Measurements from ENCODE around the gene ZFP69B.

The ZFP69B gene

GRCh38 chr1:40414331-40414730 is 35.9 kb upstream of the ZFP69B start:
- Histone ChIP-seq H3K9me3 (ENCODE audit: control insufficient read depth in 5 of 5, low read length in 5 of 5) (no peaks in the 10 kb centered on the region), H3K9ac (ENCODE audit: low read length in 5 of 5) (no peak overlapping the region), H3K4me1 (ENCODE audit: control insufficient read depth in 5 of 5, insufficient read depth in 5 of 5, low read length in 5 of 5) (peaks cover 0 to 6% (median 0%) of the 10 kb centered on the region in 5 donors), H3K27me3 (ENCODE audit: control insufficient read depth in 5 of 5, insufficient read depth in 4 of 5, low read length in 5 of 5) (no peaks in the 10 kb centered on the region), H3K27ac (ENCODE audit: low read depth, low read length) (no peak overlapping the region), H3K4me3 (ENCODE audit: low read depth in 1 of 5, low read length in 5 of 5) (no peak overlapping the region), H3K36me3 (ENCODE audit: control insufficient read depth in 5 of 5, insufficient read depth in 5 of 5, low read length in 5 of 5) (peaks cover 52 to 82% (median 63%) of the 10 kb centered on the region in 5 donors)

DNA sequence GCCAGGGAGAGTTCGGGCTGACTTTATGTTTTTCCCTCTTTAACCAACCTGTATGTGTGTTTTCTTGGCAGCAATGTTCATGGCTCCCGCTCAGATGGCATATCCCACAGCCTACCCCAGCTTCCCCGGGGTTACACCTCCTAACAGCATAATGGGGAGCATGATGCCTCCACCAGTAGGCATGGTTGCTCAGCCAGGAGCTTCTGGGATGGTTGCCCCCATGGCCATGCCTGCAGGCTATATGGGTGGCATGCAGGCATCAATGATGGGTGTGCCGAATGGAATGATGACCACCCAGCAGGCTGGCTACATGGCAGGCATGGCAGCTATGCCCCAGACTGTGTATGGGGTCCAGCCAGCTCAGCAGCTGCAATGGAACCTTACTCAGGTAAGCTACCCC is 33.6 kb upstream of the ZFP69B start:
- no peaks in the 10 kb centered on the region for H3K9me3 ChIP-seq (ENCODE audit: control insufficient read depth in 5 of 5, low read length in 5 of 5)
- peaks cover 43 to 72% (median 53%) of the 10 kb centered on the region in 5 donors for H3K36me3 ChIP-seq (ENCODE audit: control insufficient read depth in 5 of 5, insufficient read depth in 5 of 5, low read length in 5 of 5)
- H3K4me3 ChIP-seq (ENCODE audit: low read depth in 1 of 5, low read length in 5 of 5) = no peak overlapping the region
- H3K27ac ChIP-seq (ENCODE audit: low read depth, low read length) = no peak overlapping the region
- peaks cover 2 to 3% (median 3%) of the 10 kb centered on the region in 5 donors for H3K4me1 ChIP-seq (ENCODE audit: control insufficient read depth in 5 of 5, insufficient read depth in 5 of 5, low read length in 5 of 5)
- H3K9ac ChIP-seq (ENCODE audit: low read length in 5 of 5) = no peak overlapping the region
- H3K27me3 ChIP-seq (ENCODE audit: control insufficient read depth in 5 of 5, insufficient read depth in 4 of 5, low read length in 5 of 5) = no peaks in the 10 kb centered on the region

- Histone ChIP-seq H3K27me3 (ENCODE audit: control insufficient read depth in 5 of 5, insufficient read depth in 4 of 5, low read length in 5 of 5) (no peaks in the 10 kb centered on the region), H3K9ac (ENCODE audit: low read length in 5 of 5) (no peak overlapping the region), H3K4me1 (ENCODE audit: control insufficient read depth in 5 of 5, insufficient read depth in 5 of 5, low read length in 5 of 5) (peaks cover 2 to 23% (median 12%) of the 10 kb centered on the region in 5 donors), H3K4me3 (ENCODE audit: low read depth in 1 of 5, low read length in 5 of 5) (no peak overlapping the region), H3K27ac (ENCODE audit: low read depth, low read length) (no peak overlapping the region), H3K9me3 (ENCODE audit: control insufficient read depth in 5 of 5, low read length in 5 of 5) (no peaks in the 10 kb centered on the region), H3K36me3 (ENCODE audit: control insufficient read depth in 5 of 5, insufficient read depth in 5 of 5, low read length in 5 of 5) (peaks cover 19 to 49% (median 31%) of the 10 kb centered on the region in 5 donors)
These were observed 28.6 kb upstream of the ZFP69B start for GRCh38 chr1:40421431-40422384.

GRCh38 chr1:40422630-40423263 is 27.5 kb upstream of the ZFP69B start:
- H3K4me3 ChIP-seq (ENCODE audit: low read depth in 1 of 5, low read length in 5 of 5) = no peak overlapping the region
- H3K27ac ChIP-seq (ENCODE audit: low read depth, low read length) = no peak overlapping the region
- H3K4me1 ChIP-seq (ENCODE audit: control insufficient read depth in 5 of 5, insufficient read depth in 5 of 5, low read length in 5 of 5) = peaks cover 2 to 23% (median 12%) of the 10 kb centered on the region in 5 donors
- no peaks in the 10 kb centered on the region for H3K27me3 ChIP-seq (ENCODE audit: control insufficient read depth in 5 of 5, insufficient read depth in 4 of 5, low read length in 5 of 5)
- peaks cover 10 to 38% (median 20%) of the 10 kb centered on the region in 5 donors for H3K36me3 ChIP-seq (ENCODE audit: control insufficient read depth in 5 of 5, insufficient read depth in 5 of 5, low read length in 5 of 5)
- H3K9ac ChIP-seq (ENCODE audit: low read length in 5 of 5) = no peak overlapping the region
- H3K9me3 ChIP-seq (ENCODE audit: control insufficient read depth in 5 of 5, low read length in 5 of 5) = no peaks in the 10 kb centered on the region

DNA sequence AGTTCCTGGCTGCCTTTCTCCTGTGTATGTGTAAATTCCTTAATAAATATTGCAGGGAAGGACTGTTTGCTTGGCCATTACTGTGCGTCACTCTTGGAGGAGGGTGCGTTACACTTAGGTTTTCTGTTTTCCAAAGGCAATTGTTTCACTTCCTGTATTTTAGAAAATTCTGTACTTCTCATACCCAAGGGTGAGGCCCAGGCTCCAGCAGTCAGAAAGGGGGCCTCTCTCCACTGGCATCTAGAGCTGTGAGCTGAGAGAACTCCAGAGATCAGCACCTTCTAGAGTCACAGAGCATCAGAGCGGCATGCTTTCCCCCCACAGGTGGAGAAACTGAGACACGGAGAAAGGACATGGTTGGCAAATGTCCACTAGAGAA is 27.0 kb upstream of the ZFP69B start:
- H3K36me3 ChIP-seq (ENCODE audit: control insufficient read depth in 5 of 5, insufficient read depth in 5 of 5, low read length in 5 of 5) = peaks cover 10 to 36% (median 18%) of the 10 kb centered on the region in 5 donors
- H3K4me3 ChIP-seq (ENCODE audit: low read depth in 1 of 5, low read length in 5 of 5) = no peak overlapping the region
- peaks cover 2 to 23% (median 12%) of the 10 kb centered on the region in 5 donors for H3K4me1 ChIP-seq (ENCODE audit: control insufficient read depth in 5 of 5, insufficient read depth in 5 of 5, low read length in 5 of 5)
- H3K9ac ChIP-seq (ENCODE audit: low read length in 5 of 5) = no peak overlapping the region
- H3K9me3 ChIP-seq (ENCODE audit: control insufficient read depth in 5 of 5, low read length in 5 of 5) = no peaks in the 10 kb centered on the region
- H3K27me3 ChIP-seq (ENCODE audit: control insufficient read depth in 5 of 5, insufficient read depth in 4 of 5, low read length in 5 of 5) = no peaks in the 10 kb centered on the region
- H3K27ac ChIP-seq (ENCODE audit: low read depth, low read length) = no peak overlapping the region

GRCh38 chr1:40423951-40424618 is 26.2 kb upstream of the ZFP69B start:
- Histone ChIP-seq H3K9me3 (ENCODE audit: control insufficient read depth in 5 of 5, low read length in 5 of 5) (no peaks in the 10 kb centered on the region), H3K4me3 (ENCODE audit: low read depth in 1 of 5, low read length in 5 of 5) (no peak overlapping the region), H3K4me1 (ENCODE audit: control insufficient read depth in 5 of 5, insufficient read depth in 5 of 5, low read length in 5 of 5) (peaks cover 2 to 23% (median 12%) of the 10 kb centered on the region in 5 donors), H3K36me3 (ENCODE audit: control insufficient read depth in 5 of 5, insufficient read depth in 5 of 5, low read length in 5 of 5) (peaks cover 2 to 29% (median 10%) of the 10 kb centered on the region in 5 donors), H3K9ac (ENCODE audit: low read length in 5 of 5) (no peak overlapping the region), H3K27ac (ENCODE audit: low read depth, low read length) (no peak overlapping the region), H3K27me3 (ENCODE audit: control insufficient read depth in 5 of 5, insufficient read depth in 4 of 5, low read length in 5 of 5) (no peaks in the 10 kb centered on the region)

DNA sequence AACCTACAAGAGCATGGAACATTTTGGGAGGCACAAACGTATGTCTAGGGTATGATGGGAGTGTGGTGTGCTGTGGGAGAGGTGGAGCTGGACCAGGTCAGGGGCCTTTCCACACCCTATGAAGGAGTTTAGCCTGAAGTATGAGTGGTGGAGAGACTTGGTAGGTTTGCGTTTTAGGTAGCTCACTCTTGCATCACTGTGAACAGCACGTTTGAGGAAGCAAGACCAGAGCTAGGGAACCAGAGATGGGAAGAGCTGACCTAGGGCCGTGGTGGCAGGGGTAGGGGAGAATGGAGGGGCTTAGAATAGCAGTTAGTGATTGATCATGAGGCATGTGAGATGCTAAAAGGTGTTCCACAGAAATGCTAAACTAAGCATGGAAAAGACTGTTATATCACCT is 25.1 kb upstream of the ZFP69B start:
- Histone ChIP-seq H3K27ac (ENCODE audit: low read depth, low read length) (no peak overlapping the region), H3K36me3 (ENCODE audit: control insufficient read depth in 5 of 5, insufficient read depth in 5 of 5, low read length in 5 of 5) (peaks cover 0 to 23% (median 8%) of the 10 kb centered on the region in 5 donors), H3K9ac (ENCODE audit: low read length in 5 of 5) (no peak overlapping the region), H3K4me1 (ENCODE audit: control insufficient read depth in 5 of 5, insufficient read depth in 5 of 5, low read length in 5 of 5) (peaks cover 2 to 23% (median 12%) of the 10 kb centered on the region in 5 donors), H3K27me3 (ENCODE audit: control insufficient read depth in 5 of 5, insufficient read depth in 4 of 5, low read length in 5 of 5) (no peaks in the 10 kb centered on the region), H3K4me3 (ENCODE audit: low read depth in 1 of 5, low read length in 5 of 5) (no peak overlapping the region), H3K9me3 (ENCODE audit: control insufficient read depth in 5 of 5, low read length in 5 of 5) (no peaks in the 10 kb centered on the region)

DNA sequence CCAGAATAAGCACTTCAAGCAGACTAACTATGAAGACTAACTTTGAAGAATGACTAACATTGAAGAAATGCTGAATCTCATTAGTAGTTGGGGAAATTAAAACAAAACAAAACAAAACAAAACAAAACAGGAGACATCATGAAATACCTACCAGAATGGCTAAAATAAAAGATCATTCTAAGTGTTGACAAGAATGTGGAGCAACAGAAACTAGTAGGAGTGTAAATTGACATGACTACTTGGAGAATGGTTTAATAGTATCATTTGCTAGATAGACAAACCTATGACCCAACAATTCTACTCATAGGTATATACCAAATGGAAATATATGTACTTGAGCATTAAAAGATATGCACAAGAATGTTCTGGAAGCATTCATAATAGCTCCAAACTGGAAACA is 18.9 kb upstream of the ZFP69B start:
- no peaks in the 10 kb centered on the region for H3K4me1 ChIP-seq (ENCODE audit: control insufficient read depth in 5 of 5, insufficient read depth in 5 of 5, low read length in 5 of 5)
- H3K27me3 ChIP-seq (ENCODE audit: control insufficient read depth in 5 of 5, insufficient read depth in 4 of 5, low read length in 5 of 5) = no peaks in the 10 kb centered on the region
- H3K9me3 ChIP-seq (ENCODE audit: control insufficient read depth in 5 of 5, low read length in 5 of 5) = no peaks in the 10 kb centered on the region
- no peaks in the 10 kb centered on the region for H3K36me3 ChIP-seq (ENCODE audit: control insufficient read depth in 5 of 5, insufficient read depth in 5 of 5, low read length in 5 of 5)
- no peak overlapping the region for H3K9ac ChIP-seq (ENCODE audit: low read length in 5 of 5)
- H3K4me3 ChIP-seq (ENCODE audit: low read depth in 1 of 5, low read length in 5 of 5) = no peak overlapping the region
- H3K27ac ChIP-seq (ENCODE audit: low read depth, low read length) = no peak overlapping the region

DNA sequence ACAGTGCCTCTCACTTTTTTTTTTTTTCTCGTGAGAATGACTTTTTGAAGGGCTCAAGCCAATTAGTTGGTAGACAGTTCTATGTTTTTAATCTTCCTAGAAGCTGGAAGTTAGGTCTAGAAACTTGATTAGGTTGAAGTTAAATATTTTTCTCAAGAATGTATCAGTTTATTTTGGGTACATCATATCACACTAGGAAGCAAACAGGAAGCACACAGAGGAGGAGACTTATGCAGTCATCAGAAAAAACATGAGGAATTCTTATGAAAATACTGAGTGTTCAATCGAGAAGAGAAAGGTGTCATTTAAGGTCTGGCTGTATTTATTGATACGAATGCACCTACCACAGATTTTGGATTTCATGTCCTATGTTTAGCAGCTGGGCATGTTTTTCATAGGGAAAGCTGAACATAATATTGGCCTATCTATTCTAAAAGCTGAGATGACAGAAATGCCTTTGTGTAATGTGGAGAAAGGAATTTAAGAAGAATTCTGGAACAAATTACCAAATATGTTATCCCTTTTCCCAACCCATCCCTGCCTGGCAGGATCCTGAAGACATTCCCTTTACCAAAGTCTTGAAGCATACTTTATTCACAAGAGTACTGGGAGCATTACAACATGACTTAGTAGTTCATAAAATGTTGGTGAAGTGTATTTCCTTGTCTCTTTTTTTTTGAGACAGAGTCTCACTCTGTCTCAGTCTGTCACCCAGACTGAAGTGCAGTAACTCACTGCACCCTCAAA is 17.5 kb upstream of the ZFP69B start:
- no peak overlapping the region for H3K4me3 ChIP-seq (ENCODE audit: low read depth in 1 of 5, low read length in 5 of 5)
- H3K27me3 ChIP-seq (ENCODE audit: control insufficient read depth in 5 of 5, insufficient read depth in 4 of 5, low read length in 5 of 5) = no peaks in the 10 kb centered on the region
- H3K27ac ChIP-seq (ENCODE audit: low read depth, low read length) = no peak overlapping the region
- no peaks in the 10 kb centered on the region for H3K4me1 ChIP-seq (ENCODE audit: control insufficient read depth in 5 of 5, insufficient read depth in 5 of 5, low read length in 5 of 5)
- H3K9ac ChIP-seq (ENCODE audit: low read length in 5 of 5) = no peak overlapping the region
- H3K9me3 ChIP-seq (ENCODE audit: control insufficient read depth in 5 of 5, low read length in 5 of 5) = no peaks in the 10 kb centered on the region
- no peaks in the 10 kb centered on the region for H3K36me3 ChIP-seq (ENCODE audit: control insufficient read depth in 5 of 5, insufficient read depth in 5 of 5, low read length in 5 of 5)
